MM.1S (cell line): ENCODE measurements around the gene PRRT1.

ENCODE experiments used
- DNase-seq: peaks from one replicate; pipeline ENCODE4 v3.0.0-alpha.2; 2015
- H2AFZ ChIP-seq: fragments of 300-600 bp; sonication (generic); 2 replicates; pipeline ENCODE4 v1.6.0; 2016; ENCODE audit warnings: antibody characterized with exemption, low read length
- H3F3A ChIP-seq: fragments of 300-600 bp; sonication (generic); 2 replicates; pipeline ENCODE4 v1.6.1; 2016; ENCODE audit warnings: mild to moderate bottlenecking, antibody characterized with exemption, low read length, moderate library complexity, mixed read lengths; ENCODE audit not compliant: insufficient read depth
- H3K27ac ChIP-seq: fragments of 300-600 bp; sonication (generic); 2 replicates; pipeline ENCODE4 v1.5.1; 2016; ENCODE audit warnings: mild to moderate bottlenecking, low read length
- H3K27me3 ChIP-seq: fragments of 300-600 bp; sonication (generic); replicated peaks from 2 replicates; pipeline ENCODE4 v1.6.0; 2016; ENCODE audit warnings: low read length; ENCODE audit not compliant: insufficient read depth
- H3K36me3 ChIP-seq: fragments of 300-600 bp; sonication (generic); replicated peaks from 2 replicates; pipeline ENCODE4 v1.6.1; 2016; ENCODE audit warnings: mild to moderate bottlenecking, low read length, mixed read lengths; ENCODE audit not compliant: insufficient read depth
- H3K4me1 ChIP-seq: fragments of 300-600 bp; sonication (generic); 2 replicates; pipeline ENCODE4 v1.6.1; 2016; ENCODE audit warnings: low read length, mixed read lengths
- H3K4me2 ChIP-seq: fragments of 300-600 bp; sonication (generic); 2 replicates; pipeline ENCODE4 v1.6.0; 2016; ENCODE audit warnings: low read depth, low read length
- H3K4me3 ChIP-seq: fragments of 300-600 bp; sonication (generic); 2 replicates; pipeline ENCODE4 v1.5.1; 2016; ENCODE audit warnings: low read length, mixed read lengths
- H3K79me2 ChIP-seq: fragments of 300-600 bp; sonication (generic); 2 replicates; pipeline ENCODE4 v1.6.1; 2016; ENCODE audit warnings: mixed run types, low read length, mixed read lengths
- H3K9ac ChIP-seq: fragments of 300-600 bp; sonication (generic); 2 replicates; pipeline ENCODE4 v1.6.1; 2016; ENCODE audit warnings: low read length, mixed read lengths
- H3K9me2 ChIP-seq: fragments of 300-600 bp; sonication (generic); replicated peaks from 2 replicates; pipeline ENCODE4 v1.6.1; 2016; ENCODE audit warnings: mild to moderate bottlenecking, low read length, mixed read lengths; ENCODE audit not compliant: insufficient read depth
- H3K9me3 ChIP-seq: fragments of 300-600 bp; sonication (generic); replicated peaks from 2 replicates; pipeline ENCODE4 v1.6.1; 2016; ENCODE audit warnings: mild to moderate bottlenecking, low read length, mixed read lengths; ENCODE audit not compliant: insufficient read depth
- H4K20me1 ChIP-seq: fragments of 300-600 bp; sonication (generic); 2 replicates; pipeline ENCODE4 v1.6.1; 2016; ENCODE audit warnings: mild to moderate bottlenecking, low read length, moderate library complexity, mixed read lengths; ENCODE audit not compliant: insufficient read depth
- EZH2 ChIP-seq: fragments of 300-600 bp; sonication (generic); optimal IDR thresholded peaks from 2 replicates; pipeline ENCODE3; 2017; ENCODE audit warnings: low read depth, mild to moderate bottlenecking, antibody characterized with exemption, low read length, mixed read lengths
- EZH2phosphoT487 ChIP-seq: fragments of 300-600 bp; sonication (generic); IDR thresholded peaks from 2 replicates; pipeline ENCODE4 v1.6.1; 2018; ENCODE audit warnings: antibody characterized with exemption, low read length
- TF ChIP-seq, protein P1 (sequence below): fragments of 300-600 bp; sonication (generic); IDR thresholded peaks from 2 replicates; pipeline ENCODE4 v1.5.1; 2016; ENCODE audit warnings: antibody characterized with exemption, low read length, mixed read lengths

PRRT1 gene

DNA sequence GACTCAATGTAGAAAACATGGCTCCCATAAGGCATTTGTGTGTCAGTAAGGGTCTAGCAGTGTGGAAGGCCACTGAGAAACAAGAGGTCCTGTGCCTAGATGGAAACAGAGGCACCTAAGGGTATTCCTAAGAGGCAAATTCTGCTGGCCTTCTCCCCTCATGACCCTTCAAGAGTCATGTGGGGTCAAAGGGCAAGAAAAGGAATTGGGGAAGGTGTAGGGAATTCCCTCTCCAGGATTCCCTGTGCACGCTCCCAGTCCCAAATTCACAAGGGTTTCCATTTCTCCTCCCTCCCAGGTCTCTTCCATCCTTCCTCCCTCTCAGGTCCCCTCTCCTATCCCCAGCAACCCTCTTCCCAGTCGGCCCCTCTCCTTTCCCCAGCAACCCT lies 23.6 kb upstream of the PRRT1 start:
- Histone ChIP-seq H2AFZ (peak overlapping the region; percentile 96), H3K4me3 (peak overlapping the region; percentile 90), H3K36me3 (no peaks in the 10 kb centered on the region), H3F3A (peaks cover 19% of the 10 kb centered on the region), H3K9me3 (no peaks in the 10 kb centered on the region), H4K20me1 (no peaks in the 10 kb centered on the region), H3K4me1 (peaks cover 21% of the 10 kb centered on the region), H3K27ac (no peak overlapping the region), H3K9me2 (no peaks in the 10 kb centered on the region), H3K9ac (peak overlapping the region; percentile 83), H3K79me2 (peaks cover 17% of the 10 kb centered on the region), H3K27me3 (no peaks in the 10 kb centered on the region), H3K4me2 (peak overlapping the region; percentile 97)
- DNase-seq: no peak
- TF ChIP-seq, protein P1, sequence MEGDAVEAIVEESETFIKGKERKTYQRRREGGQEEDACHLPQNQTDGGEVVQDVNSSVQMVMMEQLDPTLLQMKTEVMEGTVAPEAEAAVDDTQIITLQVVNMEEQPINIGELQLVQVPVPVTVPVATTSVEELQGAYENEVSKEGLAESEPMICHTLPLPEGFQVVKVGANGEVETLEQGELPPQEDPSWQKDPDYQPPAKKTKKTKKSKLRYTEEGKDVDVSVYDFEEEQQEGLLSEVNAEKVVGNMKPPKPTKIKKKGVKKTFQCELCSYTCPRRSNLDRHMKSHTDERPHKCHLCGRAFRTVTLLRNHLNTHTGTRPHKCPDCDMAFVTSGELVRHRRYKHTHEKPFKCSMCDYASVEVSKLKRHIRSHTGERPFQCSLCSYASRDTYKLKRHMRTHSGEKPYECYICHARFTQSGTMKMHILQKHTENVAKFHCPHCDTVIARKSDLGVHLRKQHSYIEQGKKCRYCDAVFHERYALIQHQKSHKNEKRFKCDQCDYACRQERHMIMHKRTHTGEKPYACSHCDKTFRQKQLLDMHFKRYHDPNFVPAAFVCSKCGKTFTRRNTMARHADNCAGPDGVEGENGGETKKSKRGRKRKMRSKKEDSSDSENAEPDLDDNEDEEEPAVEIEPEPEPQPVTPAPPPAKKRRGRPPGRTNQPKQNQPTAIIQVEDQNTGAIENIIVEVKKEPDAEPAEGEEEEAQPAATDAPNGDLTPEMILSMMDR: no peak
- TF ChIP-seq EZH2: no peak
- TF ChIP-seq EZH2phosphoT487: no peak

DNA sequence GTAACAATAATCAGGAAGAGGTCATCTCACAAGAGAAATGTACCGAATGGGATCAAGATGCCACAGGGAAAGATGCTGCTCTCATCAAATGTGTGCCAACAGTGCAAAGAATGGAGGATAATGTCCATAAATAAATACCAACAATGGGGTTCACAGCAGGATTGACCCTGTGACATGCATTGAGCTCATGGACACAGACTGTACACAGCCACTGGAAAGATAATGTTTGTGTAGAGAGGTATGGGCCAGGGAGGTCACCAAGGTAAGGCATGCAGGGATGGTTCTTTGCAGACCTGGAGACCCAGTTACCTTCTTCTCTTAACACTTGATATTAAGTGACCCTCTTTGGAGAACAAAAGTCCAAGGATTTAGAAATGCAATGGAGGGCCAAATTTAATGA lies 22.7 kb upstream of the PRRT1 start:
- H3K4me2 ChIP-seq: no peak overlapping the region
- H4K20me1 ChIP-seq: no peaks in the 10 kb centered on the region
- H3K36me3 ChIP-seq: no peaks in the 10 kb centered on the region
- H3K4me1 ChIP-seq: peaks cover 21% of the 10 kb centered on the region
- no peaks in the 10 kb centered on the region for H3K9me2 ChIP-seq
- peaks cover 19% of the 10 kb centered on the region for H3F3A ChIP-seq
- no peak for TF ChIP-seq EZH2
- no peak for TF ChIP-seq EZH2phosphoT487
- TF ChIP-seq, protein P1: no peak
- no peak overlapping the region for H3K9ac ChIP-seq
- peaks cover 17% of the 10 kb centered on the region for H3K79me2 ChIP-seq
- H3K27ac ChIP-seq: no peak overlapping the region
- H2AFZ ChIP-seq: no peak overlapping the region
- DNase-seq: no peak
- no peaks in the 10 kb centered on the region for H3K27me3 ChIP-seq
- no peak overlapping the region for H3K4me3 ChIP-seq
- no peaks in the 10 kb centered on the region for H3K9me3 ChIP-seq

DNA sequence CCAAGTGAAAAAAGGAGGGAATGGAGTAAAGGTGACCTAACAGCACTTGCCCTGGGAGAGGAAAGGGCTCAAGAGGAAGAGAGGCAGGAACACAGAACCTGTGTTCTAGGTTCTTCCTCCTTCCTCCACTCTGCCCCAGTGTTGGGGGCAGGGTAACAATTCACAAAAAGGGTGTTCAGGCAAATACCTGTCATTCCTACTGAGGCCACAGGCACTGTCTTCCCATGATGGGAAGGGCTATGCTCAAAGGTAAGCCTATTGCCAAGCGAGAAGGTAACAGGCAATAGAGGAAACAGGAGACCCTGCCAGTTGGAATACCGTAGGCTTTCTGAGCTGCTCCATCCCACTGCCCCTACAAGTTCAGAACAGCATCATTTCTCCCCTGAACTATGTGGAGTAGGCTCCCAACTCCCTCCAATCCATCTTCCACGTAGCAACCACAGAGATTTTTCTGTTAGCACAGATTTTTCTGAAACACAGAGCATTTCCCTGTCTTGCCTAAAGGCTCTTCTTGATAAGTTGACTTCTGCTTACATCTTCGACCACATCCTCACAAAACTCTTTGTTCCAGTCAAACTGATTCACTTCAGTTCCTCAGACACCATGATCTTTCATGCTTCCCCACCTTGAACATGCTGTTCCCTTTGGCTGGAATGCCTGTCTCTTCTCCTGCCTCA lies 21.4 kb upstream of the PRRT1 start:
- no peak overlapping the region for H3K4me3 ChIP-seq
- H3K9ac ChIP-seq: no peak overlapping the region

More for the DNA sequence above, 21.4 kb upstream of the PRRT1 start:
- Histone ChIP-seq H3F3A (peaks cover 19% of the 10 kb centered on the region), H3K36me3 (no peaks in the 10 kb centered on the region), H3K4me1 (peaks cover 16% of the 10 kb centered on the region), H3K27me3 (no peaks in the 10 kb centered on the region), H3K9me2 (no peaks in the 10 kb centered on the region), H4K20me1 (no peaks in the 10 kb centered on the region), H3K9me3 (no peaks in the 10 kb centered on the region), H3K79me2 (peaks cover 9% of the 10 kb centered on the region; the same call in 1 of the 2 replicates), H3K4me2 (no peak overlapping the region), H3K27ac (no peak overlapping the region), H2AFZ (no peak overlapping the region)
- TF ChIP-seq, protein P1: no peak
- TF ChIP-seq EZH2 (no peak), EZH2phosphoT487 (no peak)
- DNase-seq: no peak
